Measurements from ENCODE around the gene RPL39L.
A peak's percentile ranks its signal among the peaks of the same experiment; 100 is the strongest.

The RPL39L gene

GRCh38 chr3:187086831-187087230 lies 52.5 kb downstream of the RPL39L start:
- DNase-seq: no peak

GRCh38 chr3:187085933-187086332 lies 53.4 kb downstream of the RPL39L start:
- DNase-seq: no peak

- no peak for DNase-seq
These were observed 54.2 kb downstream of the RPL39L start for GRCh38 chr3:187085021-187085666.

GRCh38 chr3:187084580-187084979 lies 54.7 kb downstream of the RPL39L start:
- DNase-seq: no peak

- no peak for DNase-seq
These were observed 55.2 kb downstream of the RPL39L start for GRCh38 chr3:187084126-187084525.

- DNase-seq: no peak
These were observed 56.4 kb downstream of the RPL39L start for GRCh38 chr3:187082758-187083375.

GRCh38 chr3:187080799-187081450 lies 58.4 kb downstream of the RPL39L start:
- no peak for DNase-seq

- no peak for DNase-seq
These were observed 59.9 kb downstream of the RPL39L start for GRCh38 chr3:187079090-187080022.

- no peak for DNase-seq
These were observed 61.8 kb downstream of the RPL39L start for GRCh38 chr3:187077537-187077936.

- DNase-seq: no peak
These were observed 62.2 kb downstream of the RPL39L start for GRCh38 chr3:187077085-187077484.

GRCh38 chr3:187076297-187076696 lies 63.0 kb downstream of the RPL39L start:
- DNase-seq: no peak

GRCh38 chr3:187074846-187075245 lies 64.5 kb downstream of the RPL39L start:
- DNase-seq: no peak

- no peak for DNase-seq
These were observed 65.7 kb downstream of the RPL39L start for GRCh38 chr3:187073581-187074098.

- DNase-seq: peak; percentile 23
These were observed 66.8 kb downstream of the RPL39L start for GRCh38 chr3:187072511-187072910.

GRCh38 chr3:187072102-187072501 lies 67.2 kb downstream of the RPL39L start:
- DNase-seq: no peak

Data from GF-D8 (cell line).